ENCODE results near the gene PRPH.
"Not testable (repeated sequence)": the region's sequence is repeated elsewhere in the genome, so short reads cannot be mapped to it uniquely, and the experiment has no call there.

Gene PRPH

GRCh38 chr12:49255857-49256637 is 38.9 kb upstream of the PRPH start:
- no peak for ATAC-seq
- no peak for TF ChIP-seq TOX (CRISPR knock-in tag; IDR thresholded peaks at IDR 0.05; ENCODE audit: borderline replicate concordance)
- no peak for TF ChIP-seq ZNF8 (CRISPR knock-in tag; IDR thresholded peaks at IDR 0.05)
- TF ChIP-seq ISL1 (CRISPR knock-in tag; IDR thresholded peaks at IDR 0.05): no peak
- TF ChIP-seq CREB5 (CRISPR knock-in tag; IDR thresholded peaks at IDR 0.05; ENCODE audit: low read depth): no peak
- TF ChIP-seq GLIS3 (CRISPR knock-in tag; IDR thresholded peaks at IDR 0.05): no peak

GRCh38 chr12:49257508-49258184 is 37.3 kb upstream of the PRPH start:
- not testable (repeated sequence) for ATAC-seq

- TF ChIP-seq CREB5 (CRISPR knock-in tag; IDR thresholded peaks at IDR 0.05; ENCODE audit: low read depth) (no peak), TOX (CRISPR knock-in tag; IDR thresholded peaks at IDR 0.05; ENCODE audit: borderline replicate concordance) (no peak), OSR1 (CRISPR knock-in tag; IDR thresholded peaks at IDR 0.05) (no peak), ISL1 (CRISPR knock-in tag; IDR thresholded peaks at IDR 0.05) (no peak), ESRRG (CRISPR knock-in tag; IDR thresholded peaks at IDR 0.05) (no peak)
- no peak for ATAC-seq
Observed at GRCh38 chr12:49259452-49259851, 35.5 kb upstream of the PRPH start.

GRCh38 chr12:49260166-49260565 is 34.8 kb upstream of the PRPH start:
- no peak for TF ChIP-seq ZNF8 (CRISPR knock-in tag; IDR thresholded peaks at IDR 0.05)
- ATAC-seq: no peak

- no peak for ATAC-seq
- no peak for TF ChIP-seq CSDC2 (CRISPR knock-in tag; IDR thresholded peaks at IDR 0.05)
- no peak for TF ChIP-seq ZC3H10 (CRISPR knock-in tag; IDR thresholded peaks at IDR 0.05)
- no peak for TF ChIP-seq ZNF8 (CRISPR knock-in tag; IDR thresholded peaks at IDR 0.05)
- TF ChIP-seq PATZ1 (CRISPR knock-in tag; IDR thresholded peaks at IDR 0.05; ENCODE audit: borderline replicate concordance): no peak
- no peak for TF ChIP-seq POU6F1 (CRISPR knock-in tag; IDR thresholded peaks at IDR 0.05; ENCODE audit: borderline replicate concordance, low read depth)
Observed at GRCh38 chr12:49260571-49261363, 34.2 kb upstream of the PRPH start.

GRCh38 chr12:49261721-49262120 is 33.2 kb upstream of the PRPH start:
- no peak for ATAC-seq
- TF ChIP-seq, protein P1, sequence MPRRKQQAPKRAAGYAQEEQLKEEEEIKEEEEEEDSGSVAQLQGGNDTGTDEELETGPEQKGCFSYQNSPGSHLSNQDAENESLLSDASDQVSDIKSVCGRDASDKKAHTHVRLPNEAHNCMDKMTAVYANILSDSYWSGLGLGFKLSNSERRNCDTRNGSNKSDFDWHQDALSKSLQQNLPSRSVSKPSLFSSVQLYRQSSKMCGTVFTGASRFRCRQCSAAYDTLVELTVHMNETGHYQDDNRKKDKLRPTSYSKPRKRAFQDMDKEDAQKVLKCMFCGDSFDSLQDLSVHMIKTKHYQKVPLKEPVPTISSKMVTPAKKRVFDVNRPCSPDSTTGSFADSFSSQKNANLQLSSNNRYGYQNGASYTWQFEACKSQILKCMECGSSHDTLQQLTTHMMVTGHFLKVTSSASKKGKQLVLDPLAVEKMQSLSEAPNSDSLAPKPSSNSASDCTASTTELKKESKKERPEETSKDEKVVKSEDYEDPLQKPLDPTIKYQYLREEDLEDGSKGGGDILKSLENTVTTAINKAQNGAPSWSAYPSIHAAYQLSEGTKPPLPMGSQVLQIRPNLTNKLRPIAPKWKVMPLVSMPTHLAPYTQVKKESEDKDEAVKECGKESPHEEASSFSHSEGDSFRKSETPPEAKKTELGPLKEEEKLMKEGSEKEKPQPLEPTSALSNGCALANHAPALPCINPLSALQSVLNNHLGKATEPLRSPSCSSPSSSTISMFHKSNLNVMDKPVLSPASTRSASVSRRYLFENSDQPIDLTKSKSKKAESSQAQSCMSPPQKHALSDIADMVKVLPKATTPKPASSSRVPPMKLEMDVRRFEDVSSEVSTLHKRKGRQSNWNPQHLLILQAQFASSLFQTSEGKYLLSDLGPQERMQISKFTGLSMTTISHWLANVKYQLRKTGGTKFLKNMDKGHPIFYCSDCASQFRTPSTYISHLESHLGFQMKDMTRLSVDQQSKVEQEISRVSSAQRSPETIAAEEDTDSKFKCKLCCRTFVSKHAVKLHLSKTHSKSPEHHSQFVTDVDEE (CRISPR knock-in tag; IDR thresholded peaks at IDR 0.05): no peak
- no peak for TF ChIP-seq BACH2 (CRISPR knock-in tag; IDR thresholded peaks at IDR 0.05; ENCODE audit: borderline replicate concordance)
